NCI-H2029 (cell line): ENCODE measurements around the gene SENP3.
A peak's percentile ranks its signal among the peaks of the same experiment; 100 is the strongest.

Experiments used
- DNase-seq: peaks from one replicate; lab custom pipeline; 2025; lab: John Stamatoyannopoulos, UW

Gene SENP3

GRCh38 chr17:7577327-7578199 is 15.8 kb downstream of the SENP3 start:
- no peak for DNase-seq

- peak; percentile 7 for DNase-seq
Observed at GRCh38 chr17:7579001-7579833, 17.5 kb downstream of the SENP3 start, which contains the start of gene CD68. Gene CD68, plus strand, starts transcription at chr17:7579638. Its CDS starts 40 bp downstream, at chr17:7579678.

- DNase-seq, result no peak
Observed at GRCh38 chr17:7579834-7580603, 18.3 kb downstream of the SENP3 start.

GRCh38 chr17:7580604-7581575 is 19.2 kb downstream of the SENP3 start:
- no peak for DNase-seq

- no peak for DNase-seq
Observed at GRCh38 chr17:7582396-7583252, 20.9 kb downstream of the SENP3 start.

- peak; percentile 85 for DNase-seq
Observed at GRCh38 chr17:7583253-7584109, 21.8 kb downstream of the SENP3 start, which contains the start of gene MPDU1. Gene MPDU1, plus strand, starts transcription at chr17:7583852. Its CDS starts 11 bp downstream, at chr17:7583863.

- no peak for DNase-seq
Observed at GRCh38 chr17:7586673-7587419, 25.1 kb downstream of the SENP3 start.

GRCh38 chr17:7587420-7588151 is 25.9 kb downstream of the SENP3 start:
- no peak for DNase-seq

GRCh38 chr17:7588553-7589203 is 27.0 kb downstream of the SENP3 start:
- DNase-seq, result no peak

- no peak for DNase-seq
Observed at GRCh38 chr17:7589204-7589868, 27.6 kb downstream of the SENP3 start.

- DNase-seq, result no peak
Observed at GRCh38 chr17:7589891-7590691, 28.4 kb downstream of the SENP3 start, which contains the start of gene SOX15. Gene SOX15, minus strand, starts transcription at chr17:7590094. Its CDS starts 418 bp downstream, at chr17:7589676.

- no peak for DNase-seq
Observed at GRCh38 chr17:7590743-7591142, 29.0 kb downstream of the SENP3 start.

GRCh38 chr17:7591596-7591995 is 29.9 kb downstream of the SENP3 start:
- DNase-seq, result no peak

- DNase-seq, result no peak
Observed at GRCh38 chr17:7592422-7593021, 30.8 kb downstream of the SENP3 start.

GRCh38 chr17:7593296-7593695 is 31.6 kb downstream of the SENP3 start:
- DNase-seq, result no peak
